Right lung (tissue), 5 donors: ENCODE measurements around the gene DNM3. TPM values are rescaled to one million over a fixed set of nuclear protein-coding genes. Genes with fewer than 3 reads are reported as not detected.

Experiments used
- DNase-seq, 2 donors: peaks; one replicate each; pipeline ENCODE4 v3.0.0-alpha.2; 2013
- polyA plus RNA-seq, 5 donors: library from polyadenylated mRNA; unstranded; fragments of 120-200 nt; gene quantifications; one replicate each; pipeline versions ENCODE4 v1.2.1 to v1.2.3, GENCODE V29; 2013; ENCODE audit warnings: inconsistent platforms in 1 of 5, low replicate concordance in 1 of 5; ENCODE audit not compliant: insufficient read length in 5 of 5, insufficient read depth in 1 of 5

The DNM3 gene
- polyA plus RNA-seq, 5 donors = 4.1 to 6.9 (median 5.2) TPM

DNA sequence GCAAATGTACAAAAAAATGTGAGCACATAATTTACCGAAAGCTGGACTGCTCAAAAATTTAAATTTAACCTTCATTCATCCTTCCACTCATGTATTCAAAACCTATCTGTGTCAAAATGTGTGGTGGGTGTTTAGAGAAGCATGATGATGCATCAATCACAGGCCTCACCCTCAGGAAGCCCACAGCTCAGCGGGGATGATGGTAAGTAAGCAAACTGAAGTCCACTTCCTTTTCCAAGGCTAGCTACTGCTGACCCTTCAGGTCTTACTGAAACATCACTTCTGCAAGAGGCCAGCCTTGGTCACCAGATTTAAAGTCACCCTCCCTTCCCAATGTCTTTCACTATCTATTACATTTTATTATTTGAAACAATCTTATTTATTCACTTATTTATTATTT, 254.5 kb downstream of the DNM3 start:
- DNase-seq = no peak

GRCh38 chr1:172105230-172105629, 263.9 kb downstream of the DNM3 start:
- no peak for DNase-seq

- peak in 1 of 2 donors; percentile 23 for DNase-seq
Observed at GRCh38 chr1:172107316-172107975, 266.1 kb downstream of the DNM3 start.

- no peak for DNase-seq
Observed at GRCh38 chr1:172108161-172108893, 267.0 kb downstream of the DNM3 start.

DNA sequence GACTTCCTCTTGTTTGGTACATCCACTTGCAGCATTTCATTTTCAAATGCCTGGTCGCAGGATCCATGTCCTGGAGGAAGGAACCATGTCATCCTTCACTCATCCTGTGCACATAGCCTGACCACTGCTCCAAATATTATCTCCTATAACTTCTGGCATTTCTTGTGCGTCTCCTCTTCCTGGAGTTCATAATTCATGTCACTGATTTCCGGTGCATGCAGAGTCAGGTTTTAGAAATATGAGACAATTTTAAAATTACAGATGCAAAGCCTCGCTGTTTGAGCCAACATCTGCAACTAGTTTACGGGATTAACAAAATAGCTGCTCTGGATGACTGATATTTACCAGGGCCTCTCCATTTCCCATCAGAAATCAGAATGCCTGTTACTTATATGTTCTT, 268.1 kb downstream of the DNM3 start:
- no peak for DNase-seq

GRCh38 chr1:172112576-172112975, 271.3 kb downstream of the DNM3 start:
- DNase-seq = no peak

DNA sequence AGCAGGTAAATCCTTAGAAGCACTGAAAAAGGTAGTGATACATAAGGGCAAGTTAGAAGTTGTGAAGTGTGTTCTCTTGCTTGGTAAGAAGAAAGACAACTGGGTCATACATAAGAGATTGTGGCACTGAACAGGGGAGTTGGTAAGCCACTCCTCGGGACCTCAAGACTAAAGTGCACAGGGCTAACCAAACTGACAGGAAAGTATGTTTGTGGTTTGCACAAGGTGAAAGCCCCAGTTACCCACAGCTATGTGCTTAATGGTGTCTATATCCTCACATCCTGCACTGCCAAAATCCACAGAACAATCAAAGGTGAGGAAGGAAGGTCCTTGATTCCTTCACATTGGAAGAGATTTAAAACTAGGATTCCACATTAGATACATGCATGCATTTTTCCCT, 276.5 kb downstream of the DNM3 start:
- no peak for DNase-seq

DNA sequence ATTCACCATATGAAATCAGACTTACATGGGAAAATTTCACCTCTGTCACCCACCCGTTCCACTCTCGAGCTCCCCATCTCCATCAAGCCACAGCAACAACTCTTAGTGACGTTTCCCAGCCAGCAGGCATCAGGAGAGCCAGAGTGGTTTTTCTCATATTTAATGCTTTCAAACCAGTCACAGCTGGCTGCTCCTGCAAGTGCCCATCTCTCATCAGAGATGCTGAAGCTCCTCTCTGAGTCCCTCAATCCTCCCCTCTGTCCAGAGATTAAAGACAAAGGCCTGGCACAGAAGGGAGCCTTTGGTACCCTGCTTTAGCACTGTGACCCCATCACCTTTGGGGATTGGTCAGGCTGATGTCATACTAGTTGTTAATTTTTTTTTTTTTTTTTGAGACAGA, 277.3 kb downstream of the DNM3 start:
- DNase-seq = no peak

- DNase-seq = no peak
Observed at GRCh38 chr1:172119184-172119583, 277.9 kb downstream of the DNM3 start.

- DNase-seq = no peak
Observed at GRCh38 chr1:172120381-172120780, 279.1 kb downstream of the DNM3 start.

- DNase-seq = no peak
Observed at GRCh38 chr1:172121081-172121717, 279.9 kb downstream of the DNM3 start.

DNA sequence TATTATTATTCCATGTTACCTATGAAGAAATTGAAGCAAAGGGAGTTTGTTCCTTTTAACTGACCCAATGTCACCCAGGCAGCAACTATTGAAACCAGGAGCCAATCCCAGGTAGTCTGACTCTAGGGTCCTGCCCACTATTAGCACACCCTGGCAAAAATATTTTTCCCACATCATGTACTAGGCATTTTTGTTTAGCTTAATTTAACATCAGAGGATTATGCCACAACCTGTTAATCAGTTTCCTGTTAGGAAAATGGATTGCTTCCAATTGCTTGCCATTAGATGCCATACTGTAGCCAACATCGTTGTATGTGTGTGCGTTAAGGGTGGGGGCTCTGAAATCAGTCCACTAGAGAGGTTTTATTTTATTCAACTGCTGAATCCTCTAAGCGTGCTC, 281.1 kb downstream of the DNM3 start:
- no peak for DNase-seq

- no peak for DNase-seq
Observed at GRCh38 chr1:172125250-172125649, 284.0 kb downstream of the DNM3 start.

GRCh38 chr1:172125812-172126430, 284.6 kb downstream of the DNM3 start:
- DNase-seq = no peak

DNA sequence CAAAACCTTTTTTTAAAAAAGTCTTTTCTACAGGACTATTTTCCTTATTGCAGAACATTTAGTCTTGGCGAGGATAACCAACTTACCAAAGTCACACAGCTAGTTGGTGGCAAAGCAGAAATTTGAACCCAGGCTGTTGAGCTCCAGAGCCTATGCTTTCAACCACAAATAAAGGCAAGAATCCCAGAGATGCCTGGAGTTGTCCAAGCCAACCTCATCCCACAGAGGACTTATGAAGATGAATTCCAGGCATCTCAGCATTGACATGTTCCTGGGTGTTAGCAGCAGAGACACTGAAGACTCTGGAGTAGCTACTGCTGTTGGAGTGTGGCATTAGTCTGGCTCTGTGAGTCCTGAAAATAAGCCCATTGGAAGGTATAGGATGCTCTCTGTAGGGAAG, 291.5 kb downstream of the DNM3 start:
- DNase-seq = no peak

- no peak for DNase-seq
Observed at GRCh38 chr1:172134087-172134731, 292.9 kb downstream of the DNM3 start.

DNA sequence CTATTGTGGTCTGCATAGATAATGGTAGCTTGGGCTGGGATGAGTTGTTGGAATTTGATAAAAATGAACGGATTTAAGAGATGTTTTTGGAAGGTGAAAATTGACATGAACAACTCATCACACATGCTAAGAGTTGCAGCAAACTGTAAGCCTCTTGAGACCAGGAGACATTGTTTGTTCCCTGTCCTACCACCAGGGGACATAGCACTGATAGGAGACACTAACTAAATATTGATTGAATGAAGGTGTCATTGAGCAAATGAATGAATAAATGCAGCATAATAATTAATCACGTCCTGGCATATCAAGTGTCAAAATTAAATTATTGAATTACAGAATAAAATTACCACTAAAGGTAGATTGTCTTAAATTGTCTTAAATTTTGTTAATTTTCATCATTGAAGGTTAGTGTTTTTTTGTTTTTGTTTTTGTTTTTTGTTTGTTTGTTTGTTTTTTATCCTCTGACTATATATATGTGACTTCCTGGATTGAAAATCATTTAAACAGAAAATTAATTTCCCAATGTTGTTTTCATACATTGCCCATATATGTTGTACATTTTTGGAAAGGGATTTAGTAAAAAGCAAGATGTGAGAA, 293.9 kb downstream of the DNM3 start:
- DNase-seq = no peak

- no peak for DNase-seq
Observed at GRCh38 chr1:172135978-172136610, 294.8 kb downstream of the DNM3 start.

- no peak for DNase-seq
Observed at GRCh38 chr1:172136925-172137324, 295.6 kb downstream of the DNM3 start.

GRCh38 chr1:172137703-172138454, 296.6 kb downstream of the DNM3 start:
- DNase-seq = no peak
